ENCODE results near the gene PRKCA. TPM values are rescaled to one million over a fixed set of nuclear protein-coding genes. Genes with fewer than 3 reads are reported as not detected.

Gene PRKCA
- total RNA-seq, 1 donor from 2014 or later: 16.4 TPM

DNA sequence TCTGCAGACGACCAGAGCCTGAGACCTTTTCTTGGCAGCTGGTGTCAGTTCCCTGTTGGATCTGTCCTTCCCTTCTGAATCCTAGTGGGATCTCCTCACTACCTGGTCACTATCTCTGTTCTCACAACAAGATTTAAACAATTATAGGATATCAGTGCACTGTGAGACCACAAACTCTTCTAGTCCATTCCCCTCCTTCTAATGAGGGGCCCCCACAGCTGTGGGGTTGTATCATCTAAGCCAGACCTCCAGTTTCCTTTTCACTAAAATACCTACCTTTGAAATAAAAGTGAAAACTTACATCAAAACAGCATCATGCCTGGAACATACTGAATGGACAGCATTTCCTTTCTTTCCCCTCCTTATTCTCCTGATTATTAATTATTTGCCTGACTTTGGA lies 233.2 kb downstream of the PRKCA start:
- peaks cover 15% of the 10 kb centered on the region for H3K4me1 Mint-ChIP-seq (ENCODE audit: low read depth)
- DNase-seq (ENCODE audit: low spot score, unreplicated experiment): no peak
- no peak overlapping the region for H3K27ac Mint-ChIP-seq
- H3K27me3 Mint-ChIP-seq: no peaks in the 10 kb centered on the region
- no peaks in the 10 kb centered on the region for H3K9me3 Mint-ChIP-seq (ENCODE audit: low read depth)
- no peaks in the 10 kb centered on the region for H3K36me3 Mint-ChIP-seq (ENCODE audit: insufficient read depth)
- no peak for TF ChIP-seq CTCF (IDR thresholded peaks at IDR 0.05; ENCODE audit: unreplicated experiment)
- H3K4me3 Mint-ChIP-seq (ENCODE audit: low read depth): no peak overlapping the region

- Mint-ChIP-seq H3K4me1 (ENCODE audit: low read depth) (peaks cover 17% of the 10 kb centered on the region), H3K4me3 (ENCODE audit: low read depth) (no peak overlapping the region), H3K9me3 (ENCODE audit: low read depth) (no peaks in the 10 kb centered on the region), H3K27me3 (no peaks in the 10 kb centered on the region), H3K27ac (no peak overlapping the region), H3K36me3 (ENCODE audit: insufficient read depth) (no peaks in the 10 kb centered on the region)
- no peak for TF ChIP-seq CTCF (IDR thresholded peaks at IDR 0.05; ENCODE audit: unreplicated experiment)
- DNase-seq (ENCODE audit: low spot score, unreplicated experiment): no peak
These were observed 235.1 kb downstream of the PRKCA start for GRCh38 chr17:66537502-66537901.

GRCh38 chr17:66538776-66539175 lies 236.4 kb downstream of the PRKCA start:
- DNase-seq (ENCODE audit: low spot score, unreplicated experiment): no peak
- no peak for TF ChIP-seq CTCF (IDR thresholded peaks at IDR 0.05; ENCODE audit: unreplicated experiment)
- H3K4me1 Mint-ChIP-seq (ENCODE audit: low read depth): peaks cover 12% of the 10 kb centered on the region
- no peak overlapping the region for H3K4me3 Mint-ChIP-seq (ENCODE audit: low read depth)
- no peaks in the 10 kb centered on the region for H3K27me3 Mint-ChIP-seq
- no peaks in the 10 kb centered on the region for H3K36me3 Mint-ChIP-seq (ENCODE audit: insufficient read depth)
- H3K27ac Mint-ChIP-seq: no peak overlapping the region
- no peaks in the 10 kb centered on the region for H3K9me3 Mint-ChIP-seq (ENCODE audit: low read depth)

DNA sequence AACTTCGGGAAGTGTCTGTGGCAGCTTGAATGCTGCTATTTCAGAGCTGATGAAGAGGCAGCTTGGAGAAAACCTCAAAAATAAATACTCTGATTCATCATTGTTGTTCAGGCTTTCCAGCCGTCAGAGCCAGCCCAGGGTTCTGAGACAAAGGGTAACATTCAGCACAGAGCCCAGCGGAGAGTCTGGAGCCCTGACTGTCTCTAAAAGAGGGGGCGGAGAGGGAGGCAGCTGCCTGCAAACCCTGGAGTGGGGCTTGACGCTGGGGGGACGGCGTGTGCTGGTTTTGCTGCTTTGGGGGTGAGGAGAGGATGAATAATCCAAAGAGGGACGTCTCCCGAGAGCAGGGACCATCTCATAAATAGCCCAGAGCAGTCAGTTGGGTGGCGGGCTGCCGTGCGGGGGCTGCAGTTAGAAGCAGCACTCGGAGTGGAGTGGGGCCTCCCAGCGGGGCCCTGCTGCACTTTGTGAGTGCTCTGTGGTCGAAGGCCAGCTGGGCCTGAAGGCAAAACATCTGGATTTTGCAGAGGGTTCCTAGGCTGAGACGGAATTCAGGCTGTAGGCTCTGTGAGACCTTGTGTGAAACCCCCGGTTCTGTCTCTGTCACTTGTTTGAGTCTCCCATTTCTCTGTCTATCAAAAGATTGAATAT lies 237.8 kb downstream of the PRKCA start:
- H3K27me3 Mint-ChIP-seq: no peaks in the 10 kb centered on the region
- H3K27ac Mint-ChIP-seq: peak overlapping the region; percentile 17
- H3K4me1 Mint-ChIP-seq (ENCODE audit: low read depth): peaks cover 5% of the 10 kb centered on the region
- TF ChIP-seq CTCF (IDR thresholded peaks at IDR 0.05; ENCODE audit: unreplicated experiment): no peak
- H3K4me3 Mint-ChIP-seq (ENCODE audit: low read depth): no peak overlapping the region
- no peaks in the 10 kb centered on the region for H3K36me3 Mint-ChIP-seq (ENCODE audit: insufficient read depth)
- DNase-seq (ENCODE audit: low spot score, unreplicated experiment): no peak
- H3K9me3 Mint-ChIP-seq (ENCODE audit: low read depth): no peaks in the 10 kb centered on the region

- Mint-ChIP-seq H3K4me1 (ENCODE audit: low read depth) (peaks cover 5% of the 10 kb centered on the region), H3K36me3 (ENCODE audit: insufficient read depth) (no peaks in the 10 kb centered on the region), H3K27me3 (no peaks in the 10 kb centered on the region), H3K9me3 (ENCODE audit: low read depth) (peaks cover 6% of the 10 kb centered on the region), H3K27ac (no peak overlapping the region), H3K4me3 (ENCODE audit: low read depth) (no peak overlapping the region)
- no peak for DNase-seq (ENCODE audit: low spot score, unreplicated experiment)
- TF ChIP-seq CTCF (IDR thresholded peaks at IDR 0.05; ENCODE audit: unreplicated experiment): no peak
These were observed 239.2 kb downstream of the PRKCA start for GRCh38 chr17:66541461-66542128.

All from progenitor cell of endocrine pancreas (in vitro differentiated cells).